ENCODE data around the gene INO80. TPM values are rescaled to one million over a fixed set of nuclear protein-coding genes. Genes with fewer than 3 reads are reported as not detected.

The INO80 gene
- total and polyA plus RNA-seq, 9 donors: 13.0 to 18.1 (median 16.6) TPM

DNA sequence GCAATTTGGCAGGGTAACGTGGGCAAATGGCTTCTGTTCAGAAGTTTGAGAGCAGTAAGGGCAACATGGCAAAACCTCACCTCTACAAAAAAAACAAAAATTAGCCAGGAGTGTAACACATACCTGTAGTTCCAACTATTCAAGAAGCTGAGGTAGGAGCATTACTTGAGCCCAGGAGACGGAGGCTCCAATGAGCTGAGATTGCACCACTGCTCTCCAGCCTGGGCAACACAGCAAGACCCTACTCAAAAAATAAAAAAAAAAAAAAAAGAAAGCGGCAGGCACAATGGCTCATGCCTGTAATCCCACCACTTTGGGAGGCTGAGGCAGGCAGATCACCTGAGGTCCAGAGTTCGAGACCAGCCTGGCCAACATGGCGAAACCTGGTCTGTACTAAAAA is 5.9 kb upstream of the INO80 start:
- H3K27me3 ChIP-seq (ENCODE audit: control insufficient read depth, insufficient read depth, low read length): peaks cover 4% of the 10 kb centered on the region
- H3K4me3 ChIP-seq (ENCODE audit: low read length): no peak overlapping the region
- no peaks in the 10 kb centered on the region for H3K9me3 ChIP-seq (replicated peaks; ENCODE audit: control insufficient read depth, low read depth, low read length)
- no peak overlapping the region for H3K27ac ChIP-seq (ENCODE audit: low read length)
- WGBS (ENCODE audit: insufficient coverage): 81% methylated on average over 4 of the region's 5 CpGs
- no peaks in the 10 kb centered on the region for H3K36me3 ChIP-seq (ENCODE audit: control insufficient read depth, insufficient read depth, low read length)
- no peak for DNase-seq
- H3K4me1 ChIP-seq (ENCODE audit: control insufficient read depth, insufficient read depth, low read length): peaks cover 2% of the 10 kb centered on the region

- Histone ChIP-seq H3K4me1 (ENCODE audit: control insufficient read depth, insufficient read depth, low read length) (peaks cover 9% of the 10 kb centered on the region), H3K27ac (ENCODE audit: low read length) (peak overlapping the region; percentile 92), H3K27me3 (ENCODE audit: control insufficient read depth, insufficient read depth, low read length) (no peaks in the 10 kb centered on the region), H3K4me3 (ENCODE audit: low read length) (peak overlapping the region; percentile 99), H3K9me3 (replicated peaks; ENCODE audit: control insufficient read depth, low read depth, low read length) (no peaks in the 10 kb centered on the region), H3K36me3 (ENCODE audit: control insufficient read depth, insufficient read depth, low read length) (no peaks in the 10 kb centered on the region)
- WGBS (ENCODE audit: insufficient coverage): 79% methylated on average over 3 of the region's 6 CpGs
- DNase-seq: no peak
These were observed 827 bp upstream of the INO80 start for GRCh38 chr15:41116962-41117252.

DNA sequence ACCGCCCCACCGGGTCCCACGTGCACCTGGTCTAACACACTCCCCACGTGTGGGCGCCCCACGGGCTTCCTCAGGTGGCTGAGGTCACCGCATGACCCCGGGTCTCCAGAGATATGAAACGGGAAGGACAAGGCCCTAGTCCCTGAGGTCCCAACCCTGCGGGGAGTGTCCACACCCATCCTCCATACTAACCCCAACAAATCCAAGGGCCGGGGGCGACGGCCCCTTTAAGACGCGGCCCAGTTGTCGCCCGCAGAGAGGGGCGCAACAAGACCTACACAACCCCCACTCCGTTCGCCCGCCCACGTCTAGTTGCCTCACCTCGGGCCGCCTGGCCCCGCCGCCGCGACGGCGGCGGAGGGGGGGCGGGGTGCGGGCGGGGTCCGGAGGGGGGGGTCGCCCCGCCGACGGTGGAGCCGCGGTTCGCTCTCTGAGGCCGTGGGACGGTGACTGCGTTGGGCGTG is 396 bp downstream of the INO80 start:
- H3K36me3 ChIP-seq (ENCODE audit: control insufficient read depth, insufficient read depth, low read length): no peaks in the 10 kb centered on the region
- peak overlapping the region; percentile 99 for H3K4me3 ChIP-seq (ENCODE audit: low read length)
- H3K9me3 ChIP-seq (replicated peaks; ENCODE audit: control insufficient read depth, low read depth, low read length): no peaks in the 10 kb centered on the region
- H3K27me3 ChIP-seq (ENCODE audit: control insufficient read depth, insufficient read depth, low read length): no peaks in the 10 kb centered on the region
- peak; percentile 73 for DNase-seq
- H3K27ac ChIP-seq (ENCODE audit: low read length): peak overlapping the region; percentile 92
- peaks cover 9% of the 10 kb centered on the region for H3K4me1 ChIP-seq (ENCODE audit: control insufficient read depth, insufficient read depth, low read length)
- 0% methylated on average over 20 of the region's 46 CpGs for WGBS (ENCODE audit: insufficient coverage)

- H3K9me3 ChIP-seq (replicated peaks; ENCODE audit: control insufficient read depth, low read depth, low read length): no peaks in the 10 kb centered on the region
- peaks cover 9% of the 10 kb centered on the region for H3K4me1 ChIP-seq (ENCODE audit: control insufficient read depth, insufficient read depth, low read length)
- H3K4me3 ChIP-seq (ENCODE audit: low read length): peak overlapping the region; percentile 99
- WGBS (ENCODE audit: insufficient coverage): 0% methylated on average over 7 of the region's 10 CpGs
- H3K27me3 ChIP-seq (ENCODE audit: control insufficient read depth, insufficient read depth, low read length): no peaks in the 10 kb centered on the region
- H3K27ac ChIP-seq (ENCODE audit: low read length): peak overlapping the region; percentile 92
- no peaks in the 10 kb centered on the region for H3K36me3 ChIP-seq (ENCODE audit: control insufficient read depth, insufficient read depth, low read length)
- peak; percentile 62 for DNase-seq
These were observed 874 bp downstream of the INO80 start for GRCh38 chr15:41115161-41115651.

- H3K36me3 ChIP-seq (ENCODE audit: control insufficient read depth, insufficient read depth, low read length): peaks cover 6% of the 10 kb centered on the region
- no peak for DNase-seq
- WGBS (ENCODE audit: insufficient coverage): 89% methylated on average over 4 of the region's 5 CpGs
- H3K27me3 ChIP-seq (ENCODE audit: control insufficient read depth, insufficient read depth, low read length): no peaks in the 10 kb centered on the region
- H3K4me3 ChIP-seq (ENCODE audit: low read length): no peak overlapping the region
- H3K9me3 ChIP-seq (replicated peaks; ENCODE audit: control insufficient read depth, low read depth, low read length): no peaks in the 10 kb centered on the region
- no peaks in the 10 kb centered on the region for H3K4me1 ChIP-seq (ENCODE audit: control insufficient read depth, insufficient read depth, low read length)
- H3K27ac ChIP-seq (ENCODE audit: low read length): no peak overlapping the region
These were observed 9.1 kb downstream of the INO80 start for GRCh38 chr15:41106947-41107346.

- DNase-seq: no peak
- H3K9me3 ChIP-seq (replicated peaks; ENCODE audit: control insufficient read depth, low read depth, low read length): no peaks in the 10 kb centered on the region
- no peak overlapping the region for H3K4me3 ChIP-seq (ENCODE audit: low read length)
- no peak overlapping the region for H3K27ac ChIP-seq (ENCODE audit: low read length)
- H3K36me3 ChIP-seq (ENCODE audit: control insufficient read depth, insufficient read depth, low read length): peaks cover 6% of the 10 kb centered on the region
- WGBS (ENCODE audit: insufficient coverage): 100% methylated on average over 1 of the region's 11 CpGs
- H3K4me1 ChIP-seq (ENCODE audit: control insufficient read depth, insufficient read depth, low read length): no peaks in the 10 kb centered on the region
- H3K27me3 ChIP-seq (ENCODE audit: control insufficient read depth, insufficient read depth, low read length): no peaks in the 10 kb centered on the region
These were observed 10.4 kb downstream of the INO80 start for GRCh38 chr15:41105348-41106334.

DNA sequence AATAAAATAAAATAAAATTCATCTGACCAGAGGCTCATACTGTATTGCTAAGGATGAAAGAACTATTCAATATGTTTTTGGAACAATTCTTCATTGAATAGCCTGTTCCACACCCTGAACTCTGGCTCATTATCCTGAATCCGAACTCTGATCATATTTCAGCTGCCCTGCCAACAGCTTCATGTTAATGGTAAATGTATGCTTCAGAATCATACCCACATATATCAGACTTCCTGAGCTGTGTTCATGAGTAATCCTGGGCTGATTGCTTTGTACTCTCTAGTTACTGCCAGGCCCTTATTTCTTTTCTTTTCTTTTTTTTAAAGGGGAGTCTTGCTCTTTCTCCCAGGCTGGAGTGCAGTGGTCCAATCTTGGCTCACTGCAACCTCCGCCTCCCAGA is 11.8 kb downstream of the INO80 start:
- Histone ChIP-seq H3K9me3 (replicated peaks; ENCODE audit: control insufficient read depth, low read depth, low read length) (no peaks in the 10 kb centered on the region), H3K27ac (ENCODE audit: low read length) (no peak overlapping the region), H3K4me1 (ENCODE audit: control insufficient read depth, insufficient read depth, low read length) (no peaks in the 10 kb centered on the region), H3K36me3 (ENCODE audit: control insufficient read depth, insufficient read depth, low read length) (peaks cover 6% of the 10 kb centered on the region), H3K4me3 (ENCODE audit: low read length) (no peak overlapping the region), H3K27me3 (ENCODE audit: control insufficient read depth, insufficient read depth, low read length) (no peaks in the 10 kb centered on the region)
- WGBS (ENCODE audit: insufficient coverage): no CpG with 5 or more reads among the region's 2 CpGs
- DNase-seq: peak; percentile 63

DNA sequence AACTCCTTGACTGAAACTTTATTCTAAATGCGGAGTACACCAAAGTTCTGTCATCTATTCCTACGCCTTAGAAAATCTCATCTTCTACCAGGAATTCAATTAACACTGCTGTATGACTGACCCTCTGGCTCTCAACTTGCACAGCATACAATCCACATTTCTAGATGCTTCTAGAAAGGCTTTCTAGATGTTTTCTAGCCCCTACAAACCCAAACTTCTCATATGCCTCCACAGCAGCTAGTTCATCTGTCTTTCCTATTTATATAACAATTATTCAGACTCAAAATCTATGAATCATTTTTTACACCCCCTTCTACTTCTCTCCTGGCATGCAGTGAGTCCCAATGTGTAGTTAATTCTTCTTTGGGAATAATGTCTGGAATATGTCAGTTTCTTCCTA is 13.2 kb downstream of the INO80 start:
- Histone ChIP-seq H3K9me3 (replicated peaks; ENCODE audit: control insufficient read depth, low read depth, low read length) (no peaks in the 10 kb centered on the region), H3K4me3 (ENCODE audit: low read length) (no peak overlapping the region), H3K4me1 (ENCODE audit: control insufficient read depth, insufficient read depth, low read length) (no peaks in the 10 kb centered on the region), H3K27me3 (ENCODE audit: control insufficient read depth, insufficient read depth, low read length) (no peaks in the 10 kb centered on the region), H3K36me3 (ENCODE audit: control insufficient read depth, insufficient read depth, low read length) (peaks cover 6% of the 10 kb centered on the region), H3K27ac (ENCODE audit: low read length) (no peak overlapping the region)
- 100% methylated on average over 2 of the region's 2 CpGs for WGBS (ENCODE audit: insufficient coverage)
- no peak for DNase-seq

- Histone ChIP-seq H3K4me1 (ENCODE audit: control insufficient read depth, insufficient read depth, low read length) (no peaks in the 10 kb centered on the region), H3K27ac (ENCODE audit: low read length) (no peak overlapping the region), H3K27me3 (ENCODE audit: control insufficient read depth, insufficient read depth, low read length) (no peaks in the 10 kb centered on the region), H3K4me3 (ENCODE audit: low read length) (no peak overlapping the region), H3K36me3 (ENCODE audit: control insufficient read depth, insufficient read depth, low read length) (peaks cover 32% of the 10 kb centered on the region), H3K9me3 (replicated peaks; ENCODE audit: control insufficient read depth, low read depth, low read length) (no peaks in the 10 kb centered on the region)
- no peak for DNase-seq
- 86% methylated on average over 3 of the region's 6 CpGs for WGBS (ENCODE audit: insufficient coverage)
These were observed 19.9 kb downstream of the INO80 start for GRCh38 chr15:41096178-41096577.

GRCh38 chr15:41085029-41085428 is 31.1 kb downstream of the INO80 start:
- no peak for DNase-seq
- no peaks in the 10 kb centered on the region for H3K27me3 ChIP-seq (ENCODE audit: control insufficient read depth, insufficient read depth, low read length)
- peaks cover 48% of the 10 kb centered on the region for H3K36me3 ChIP-seq (ENCODE audit: control insufficient read depth, insufficient read depth, low read length)
- WGBS (ENCODE audit: insufficient coverage): no CpG with 5 or more reads among the region's 3 CpGs
- no peak overlapping the region for H3K4me3 ChIP-seq (ENCODE audit: low read length)
- H3K4me1 ChIP-seq (ENCODE audit: control insufficient read depth, insufficient read depth, low read length): no peaks in the 10 kb centered on the region
- no peaks in the 10 kb centered on the region for H3K9me3 ChIP-seq (replicated peaks; ENCODE audit: control insufficient read depth, low read depth, low read length)
- H3K27ac ChIP-seq (ENCODE audit: low read length): no peak overlapping the region
